Body of pancreas (tissue), 4 donors: ENCODE measurements around the gene PHF19. TPM values are rescaled to one million over a fixed set of nuclear protein-coding genes. Genes with fewer than 3 reads are reported as not detected.

Experiments used
- ATAC-seq: fragments of 150-250 bp; one replicate; pipeline ENCODE4 v1.9.1; 2016
- DNase-seq, 4 donors: peaks; one replicate each; pipeline ENCODE4 v3.0.0-alpha.2; 2019
- H3K27ac ChIP-seq, 4 donors: fragments of 200-600 bp; sonication (generic); 1 replicate in 3 of 4; 2 replicates in 1 of 4; pipeline versions ENCODE4 v1.5.1 to v1.6.1; 2016 to 2019; ENCODE audit warnings: mild to moderate bottlenecking in 1 of 4, mixed read lengths in 1 of 4, moderate library complexity in 1 of 4
- H3K27me3 ChIP-seq, 2 donors: fragments of 200-600 bp; sonication (generic); one replicate each; pipeline ENCODE4 v1.6.0; 2016; ENCODE audit warnings: mild to moderate bottlenecking in 1 of 2
- H3K36me3 ChIP-seq, 2 donors: fragments of 200-600 bp; sonication (generic); replicated peaks in 1 of 2; 2 replicates each; pipeline ENCODE4 v1.5.1; 2016; ENCODE audit warnings: low read depth in 2 of 2; ENCODE audit not compliant: insufficient read depth in 1 of 2
- H3K4me1 ChIP-seq: fragments of 200-600 bp; sonication (generic); one replicate; pipeline ENCODE4 v1.6.0; 2016
- H3K4me3 ChIP-seq, 2 donors: fragments of 200-600 bp; sonication (generic); 1 replicate in 1 of 2; 2 replicates in 1 of 2; pipeline ENCODE4 v1.5.1; 2016 to 2019
- H3K9me3 ChIP-seq, 3 donors: fragments of 200-600 bp; sonication (generic); 1 replicate in 2 of 3; 2 replicates in 1 of 3; pipeline ENCODE4 v1.5.1; 2016
- CTCF ChIP-seq, 7 experiments: fragments of 450-650 bp in 4 of 7; fragments of 200-600 bp in 3 of 7; sonication (generic) in 3 of 7; IDR thresholded peaks; one replicate each; pipeline ENCODE4 v1.5.1; 2016 to 2019; ENCODE audit warnings: antibody characterized with exemption in 7 of 7
- POLR2A ChIP-seq, 3 donors: fragments of 450-650 bp; IDR thresholded peaks; one replicate each; pipeline ENCODE4 v1.6.1; 2016; ENCODE audit warnings: antibody characterized with exemption in 3 of 3, mild to moderate bottlenecking in 2 of 3
- WGBS, 2 donors: methylation state at CpG; one replicate each; pipeline ENCODE4 v1.1.5; 2017; 5-methylcytosine and 5-hydroxymethylcytosine counted together
- intact Hi-C: fragments of 100-400 bp; cut with DNase I; formaldehyde crosslinking; loops from one replicate; pipeline ENCODE4 v1.15.1; 2023
- total RNA-seq, 2 donors: library from RNA; depleted of rRNA; stranded (reverse); fragments of >200 nt; gene quantifications; one replicate each; pipeline ENCODE4 v1.1.0, GENCODE V29; 2016

Gene PHF19
- total RNA-seq, 2 donors from 2014 or later: 5.4 to 6.9 TPM

GRCh38 chr9:120919843-120920805 is 43.1 kb upstream of the PHF19 start:
- Histone ChIP-seq H3K27me3 (no peaks in the 10 kb centered on the region), H3K9me3 (no peaks in the 10 kb centered on the region), H3K27ac (peak overlapping the region in 1 of 4 donors; percentile 38), H3K4me1 (no peaks in the 10 kb centered on the region), H3K4me3 (no peak overlapping the region), H3K36me3 (no peaks in the 10 kb centered on the region)
- intact Hi-C loops: loop anchor here (10.0 kb wide), 1 partner anchor 55 kb away; no protein-coding TSS in a partner anchor
- ATAC-seq: no peak
- no peak for DNase-seq
- TF ChIP-seq CTCF (IDR thresholded peaks at IDR 0.05) (no peak), POLR2A (IDR thresholded peaks at IDR 0.05) (no peak)
- WGBS, 2 donors: 82 to 92% methylated on average over 6 of the region's 6 CpGs

- TF ChIP-seq CTCF (IDR thresholded peaks at IDR 0.05): no peak
- no peak for TF ChIP-seq POLR2A (IDR thresholded peaks at IDR 0.05)
- Histone ChIP-seq H3K4me1 (no peaks in the 10 kb centered on the region), H3K27ac (peak overlapping the region in 1 of 4 donors; percentile 38), H3K27me3 (no peaks in the 10 kb centered on the region), H3K36me3 (no peaks in the 10 kb centered on the region), H3K4me3 (no peak overlapping the region), H3K9me3 (no peaks in the 10 kb centered on the region)
- ATAC-seq (no peak), DNase-seq (no peak)
- 82 to 85% methylated on average over 12 to 19 of the region's 20 CpGs for WGBS, 2 donors
- intact Hi-C loops: loop anchor here (10.0 kb wide), 1 partner anchor 56 kb away; no protein-coding TSS in a partner anchor
Observed at GRCh38 chr9:120918931-120919842, 42.2 kb upstream of the PHF19 start.

GRCh38 chr9:120917929-120918762 is 41.2 kb upstream of the PHF19 start:
- Histone ChIP-seq H3K4me1 (no peaks in the 10 kb centered on the region), H3K27me3 (no peaks in the 10 kb centered on the region), H3K36me3 (no peaks in the 10 kb centered on the region), H3K4me3 (no peak overlapping the region), H3K9me3 (no peaks in the 10 kb centered on the region), H3K27ac (peak overlapping the region in 1 of 4 donors; percentile 38)
- WGBS, 2 donors: 89 to 94% methylated on average over 4 of the region's 4 CpGs
- intact Hi-C loops: loop anchor here (10.0 kb wide), 1 partner anchor 57 kb away; no protein-coding TSS in a partner anchor
- TF ChIP-seq POLR2A (IDR thresholded peaks at IDR 0.05): no peak
- no peak for TF ChIP-seq CTCF (IDR thresholded peaks at IDR 0.05)
- no peak for ATAC-seq
- no peak for DNase-seq
